HG02623 (cell line): Measurements from ENCODE around the gene FKBP14.
"Not testable (repeated sequence)": the region's sequence is repeated elsewhere in the genome, so short reads cannot be mapped to it uniquely, and the experiment has no call there.

Experiments used
- ATAC-seq: cut with Tn5 transposase; IDR thresholded peaks from one replicate; pipeline ENCODE4 v1.9.1; 2021; ENCODE audit warnings: moderate library complexity; ENCODE audit not compliant: unreplicated experiment

Gene FKBP14

GRCh38 chr7:29962035-29962434 lies 64.5 kb downstream of the FKBP14 start:
- no peak for ATAC-seq

GRCh38 chr7:29961611-29962010 lies 64.9 kb downstream of the FKBP14 start:
- not testable (repeated sequence) for ATAC-seq
